Liver (tissue), 9 donors: ENCODE results near the gene RECK. TPM values are rescaled to one million over a fixed set of nuclear protein-coding genes. Genes with fewer than 3 reads are reported as not detected.

Experiments
- DNase-seq: peaks from one replicate; pipeline ENCODE4 v3.0.0-alpha.2; 2017; ENCODE audit warnings: low spot score
- H3K27ac ChIP-seq, 2 donors: one replicate each; pipeline ENCODE4 v1.7.0; 2013; ENCODE audit warnings: inconsistent platforms in 2 of 2, low read length in 2 of 2, control low read depth in 1 of 2, low read depth in 1 of 2, mild to moderate bottlenecking in 1 of 2
- H3K27me3 ChIP-seq, 4 donors: one replicate each; pipeline versions ENCODE4 v1.6.1 to v1.7.0; 2013; ENCODE audit warnings: low read length in 3 of 4, inconsistent platforms in 1 of 4, mild to moderate bottlenecking in 1 of 4, moderate library complexity in 1 of 4; ENCODE audit not compliant: control insufficient read depth in 4 of 4, insufficient read depth in 4 of 4
- H3K36me3 ChIP-seq, 4 donors: one replicate each; pipeline versions ENCODE4 v1.6.1 to v1.7.0; 2013; ENCODE audit warnings: low read length in 3 of 4, mild to moderate bottlenecking in 3 of 4, low read depth in 1 of 4, moderate library complexity in 1 of 4; ENCODE audit not compliant: control insufficient read depth in 4 of 4, insufficient read depth in 3 of 4
- H3K4me1 ChIP-seq, 4 donors: one replicate each; pipeline versions ENCODE4 v1.6.1 to v1.7.0; 2013; ENCODE audit warnings: low read length in 3 of 4, mild to moderate bottlenecking in 3 of 4, moderate library complexity in 1 of 4; ENCODE audit not compliant: control insufficient read depth in 4 of 4, insufficient read depth in 4 of 4
- H3K4me3 ChIP-seq, 3 donors: one replicate each; pipeline versions ENCODE4 v1.6.1 to v1.7.0; 2013; ENCODE audit warnings: low read length in 3 of 3, control low read depth in 1 of 3, low read depth in 1 of 3, mild to moderate bottlenecking in 1 of 3
- H3K9ac ChIP-seq, 2 donors: one replicate each; pipeline ENCODE4 v1.7.0; 2013; ENCODE audit warnings: low read length in 2 of 2, mild to moderate bottlenecking in 2 of 2, moderate library complexity in 2 of 2, control low read depth in 1 of 2, low read depth in 1 of 2
- H3K9me3 ChIP-seq, 4 donors: one replicate each; pipeline versions ENCODE4 v1.6.1 to v1.7.0; 2013; ENCODE audit warnings: low read length in 3 of 4; ENCODE audit not compliant: control insufficient read depth in 4 of 4
- ATF3 ChIP-seq: IDR thresholded peaks from 2 replicates; pipeline ENCODE4 v1.6.1; 2016; ENCODE audit warnings: antibody characterized with exemption
- EGR1 ChIP-seq, 2 donors: IDR thresholded peaks; 2 replicates each; pipeline ENCODE4 v1.6.1; 2016 to 2018; ENCODE audit warnings: antibody characterized with exemption in 2 of 2, low read depth in 2 of 2
- FOXA2 ChIP-seq: IDR thresholded peaks from 2 replicates; pipeline ENCODE4 v1.6.1; 2016; ENCODE audit warnings: antibody characterized with exemption
- GABPA ChIP-seq, 2 donors: IDR thresholded peaks in 1 of 2; conservative IDR thresholded peaks in 1 of 2; 2 replicates each; pipeline ENCODE4 v1.6.1; 2016; ENCODE audit warnings: antibody characterized with exemption in 2 of 2, mild to moderate bottlenecking in 1 of 2, moderate library complexity in 1 of 2
- HNF4A ChIP-seq, 2 donors: conservative IDR thresholded peaks; 2 replicates each; pipeline ENCODE4 v1.6.1; 2016; ENCODE audit warnings: antibody characterized with exemption in 2 of 2, mild to moderate bottlenecking in 2 of 2
- HNF4G ChIP-seq: IDR thresholded peaks from 2 replicates; pipeline ENCODE4 v1.6.1; 2016; ENCODE audit warnings: antibody characterized with exemption
- JUND ChIP-seq, 2 donors: IDR thresholded peaks; 2 replicates each; pipeline ENCODE4 v1.6.1; 2016; ENCODE audit warnings: antibody characterized with exemption in 2 of 2
- MAX ChIP-seq: IDR thresholded peaks from 2 replicates; pipeline ENCODE4 v1.6.1; 2016; ENCODE audit warnings: antibody characterized with exemption
- RAD21 ChIP-seq, 2 donors: IDR thresholded peaks; 2 replicates each; pipeline ENCODE4 v1.6.1; 2016; ENCODE audit warnings: antibody characterized with exemption in 2 of 2, mild to moderate bottlenecking in 2 of 2
- RXRA ChIP-seq, 2 donors: IDR thresholded peaks; 2 replicates each; pipeline ENCODE4 v1.6.1; 2017 to 2018; ENCODE audit warnings: antibody characterized with exemption in 2 of 2, mild to moderate bottlenecking in 1 of 2
- SP1 ChIP-seq: IDR thresholded peaks from 2 replicates; pipeline ENCODE4 v1.6.1; 2018; ENCODE audit warnings: antibody characterized with exemption, mild to moderate bottlenecking
- TAF1 ChIP-seq: conservative IDR thresholded peaks from 2 replicates; pipeline ENCODE4 v1.6.1; 2016; ENCODE audit warnings: antibody characterized with exemption, mild to moderate bottlenecking
- ZBTB33 ChIP-seq: IDR thresholded peaks from 2 replicates; pipeline ENCODE4 v1.6.1; 2016; ENCODE audit warnings: antibody characterized with exemption
- WGBS: extraction: QIAGEN DNeasy Blood & Tissue Kit; methylation state at CpG from one replicate; pipeline ENCODE4 v1.1.7; 2013; 5-methylcytosine and 5-hydroxymethylcytosine counted together
- polyA plus RNA-seq, 2 donors: library from polyadenylated mRNA; stranded (reverse) in 1 of 2; unstranded in 1 of 2; fragments of 200-250 nt in 1 of 2; fragments of >200 nt in 1 of 2; fragmentation: Nextera tagmentation in 1 of 2; extraction: Ambion mirVana in 1 of 2; gene quantifications; one replicate each; pipeline versions ENCODE4 v1.2.1 to v1.2.3, GENCODE V29; 2013 to 2015
- total RNA-seq, 2 donors: library from RNA; depleted of rRNA; stranded (reverse); fragments of >200 nt; gene quantifications; one replicate each; pipeline ENCODE4 v1.2.3, GENCODE V29; 2014
- TF ChIP-seq, protein P1 (sequence below): IDR thresholded peaks from 2 replicates; pipeline ENCODE4 v1.6.1; 2016; ENCODE audit warnings: antibody characterized with exemption, mild to moderate bottlenecking
- TF ChIP-seq, protein P2 (sequence below): fragments of 150-350 bp; IDR thresholded peaks from 2 replicates; pipeline ENCODE4 v1.5.1; 2017; ENCODE audit warnings: improper control_type of control experiment, low read depth, low read length; ENCODE audit not compliant: missing input control
- donor health status: healthy.
- donor health status: healthy.
- donor health status: healthy.
- donor health status: healthy.
- donor health status: healthy.

RECK gene
- total and polyA plus RNA-seq, 4 donors: 2.1 to 3.5 (median 2.3) TPM

DNA sequence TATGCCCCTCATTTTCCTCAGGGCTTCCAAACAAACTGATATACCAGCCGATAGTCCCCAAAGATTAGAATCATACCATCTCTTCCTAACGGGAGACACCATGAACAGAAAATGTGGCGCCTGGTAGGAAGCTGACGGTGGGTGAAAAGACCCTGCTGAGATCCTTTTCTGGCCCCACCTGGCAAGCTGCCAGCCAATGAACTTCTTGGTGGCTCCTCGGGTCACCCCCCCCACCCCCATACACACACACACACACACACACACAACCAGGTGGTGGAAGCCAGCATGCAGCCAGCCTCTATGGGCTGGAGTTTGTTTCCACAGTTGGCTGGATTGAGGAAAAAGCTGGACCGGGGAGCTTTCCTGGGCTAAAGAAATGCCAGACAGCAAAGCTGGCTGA, 127.7 kb downstream of the RECK start (continued):
- no peak for TF ChIP-seq ATF3
- TF ChIP-seq FOXA2: no peak

- Histone ChIP-seq H3K4me1 (peaks cover 0 to 2% (median 0%) of the 10 kb centered on the region in 4 donors), H3K36me3 (no peaks in the 10 kb centered on the region), H3K27me3 (no peaks in the 10 kb centered on the region), H3K9ac (no peak overlapping the region), H3K4me3 (no peak overlapping the region), H3K9me3 (no peaks in the 10 kb centered on the region), H3K27ac (no peak overlapping the region)
- WGBS: 59% methylated on average over 3 of the region's 3 CpGs
- TF ChIP-seq RXRA (IDR thresholded peaks at IDR 0.05) (no peak), ATF3 (no peak), HNF4G (no peak), EGR1 (IDR thresholded peaks at IDR 0.05; ENCODE audit: low read depth in 2 of 2) (no peak), JUND (IDR thresholded peaks at IDR 0.05) (no peak)
- TF ChIP-seq, protein P1, sequence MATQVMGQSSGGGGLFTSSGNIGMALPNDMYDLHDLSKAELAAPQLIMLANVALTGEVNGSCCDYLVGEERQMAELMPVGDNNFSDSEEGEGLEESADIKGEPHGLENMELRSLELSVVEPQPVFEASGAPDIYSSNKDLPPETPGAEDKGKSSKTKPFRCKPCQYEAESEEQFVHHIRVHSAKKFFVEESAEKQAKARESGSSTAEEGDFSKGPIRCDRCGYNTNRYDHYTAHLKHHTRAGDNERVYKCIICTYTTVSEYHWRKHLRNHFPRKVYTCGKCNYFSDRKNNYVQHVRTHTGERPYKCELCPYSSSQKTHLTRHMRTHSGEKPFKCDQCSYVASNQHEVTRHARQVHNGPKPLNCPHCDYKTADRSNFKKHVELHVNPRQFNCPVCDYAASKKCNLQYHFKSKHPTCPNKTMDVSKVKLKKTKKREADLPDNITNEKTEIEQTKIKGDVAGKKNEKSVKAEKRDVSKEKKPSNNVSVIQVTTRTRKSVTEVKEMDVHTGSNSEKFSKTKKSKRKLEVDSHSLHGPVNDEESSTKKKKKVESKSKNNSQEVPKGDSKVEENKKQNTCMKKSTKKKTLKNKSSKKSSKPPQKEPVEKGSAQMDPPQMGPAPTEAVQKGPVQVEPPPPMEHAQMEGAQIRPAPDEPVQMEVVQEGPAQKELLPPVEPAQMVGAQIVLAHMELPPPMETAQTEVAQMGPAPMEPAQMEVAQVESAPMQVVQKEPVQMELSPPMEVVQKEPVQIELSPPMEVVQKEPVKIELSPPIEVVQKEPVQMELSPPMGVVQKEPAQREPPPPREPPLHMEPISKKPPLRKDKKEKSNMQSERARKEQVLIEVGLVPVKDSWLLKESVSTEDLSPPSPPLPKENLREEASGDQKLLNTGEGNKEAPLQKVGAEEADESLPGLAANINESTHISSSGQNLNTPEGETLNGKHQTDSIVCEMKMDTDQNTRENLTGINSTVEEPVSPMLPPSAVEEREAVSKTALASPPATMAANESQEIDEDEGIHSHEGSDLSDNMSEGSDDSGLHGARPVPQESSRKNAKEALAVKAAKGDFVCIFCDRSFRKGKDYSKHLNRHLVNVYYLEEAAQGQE: no peak
- no peak for DNase-seq
These were observed 128.3 kb downstream of the RECK start for GRCh38 chr9:36164989-36165388.

DNA sequence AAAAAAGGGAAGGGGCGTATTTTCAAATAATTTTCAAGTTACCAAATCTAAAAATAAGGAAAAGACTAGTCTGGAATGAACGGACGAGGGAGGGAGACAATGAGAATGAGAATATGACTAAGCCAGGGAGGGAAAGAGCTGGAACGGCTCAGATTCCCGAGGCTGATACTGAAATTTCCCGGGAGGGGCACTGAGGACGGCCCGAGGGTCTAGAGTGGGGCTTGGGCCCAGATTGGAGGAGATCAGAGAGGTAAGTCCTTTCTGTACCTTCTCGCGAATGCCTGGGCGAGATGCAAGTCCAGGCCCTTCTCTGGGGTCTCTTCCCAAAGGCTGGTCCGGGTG, 129.1 kb downstream of the RECK start:
- Histone ChIP-seq H3K27me3 (no peaks in the 10 kb centered on the region), H3K36me3 (no peaks in the 10 kb centered on the region), H3K4me3 (no peak overlapping the region), H3K9ac (no peak overlapping the region), H3K4me1 (peaks cover 0 to 2% (median 0%) of the 10 kb centered on the region in 4 donors), H3K9me3 (no peaks in the 10 kb centered on the region), H3K27ac (no peak overlapping the region)
- WGBS: 57% methylated on average over 12 of the region's 12 CpGs
- DNase-seq: no peak
- TF ChIP-seq, protein P2, sequence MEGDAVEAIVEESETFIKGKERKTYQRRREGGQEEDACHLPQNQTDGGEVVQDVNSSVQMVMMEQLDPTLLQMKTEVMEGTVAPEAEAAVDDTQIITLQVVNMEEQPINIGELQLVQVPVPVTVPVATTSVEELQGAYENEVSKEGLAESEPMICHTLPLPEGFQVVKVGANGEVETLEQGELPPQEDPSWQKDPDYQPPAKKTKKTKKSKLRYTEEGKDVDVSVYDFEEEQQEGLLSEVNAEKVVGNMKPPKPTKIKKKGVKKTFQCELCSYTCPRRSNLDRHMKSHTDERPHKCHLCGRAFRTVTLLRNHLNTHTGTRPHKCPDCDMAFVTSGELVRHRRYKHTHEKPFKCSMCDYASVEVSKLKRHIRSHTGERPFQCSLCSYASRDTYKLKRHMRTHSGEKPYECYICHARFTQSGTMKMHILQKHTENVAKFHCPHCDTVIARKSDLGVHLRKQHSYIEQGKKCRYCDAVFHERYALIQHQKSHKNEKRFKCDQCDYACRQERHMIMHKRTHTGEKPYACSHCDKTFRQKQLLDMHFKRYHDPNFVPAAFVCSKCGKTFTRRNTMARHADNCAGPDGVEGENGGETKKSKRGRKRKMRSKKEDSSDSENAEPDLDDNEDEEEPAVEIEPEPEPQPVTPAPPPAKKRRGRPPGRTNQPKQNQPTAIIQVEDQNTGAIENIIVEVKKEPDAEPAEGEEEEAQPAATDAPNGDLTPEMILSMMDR: no peak
- TF ChIP-seq EGR1 (IDR thresholded peaks at IDR 0.05; ENCODE audit: low read depth in 2 of 2) (no peak), JUND (IDR thresholded peaks at IDR 0.05) (no peak), RXRA (IDR thresholded peaks at IDR 0.05) (no peak), HNF4A (conservative IDR thresholded peaks at IDR 0.05) (no peak), ZBTB33 (no peak), TAF1 (no peak), FOXA2 (no peak), HNF4G (no peak), MAX (no peak), ATF3 (no peak), GABPA (IDR thresholded peaks at IDR 0.05 in 1 of 2, conservative IDR thresholded peaks at IDR 0.05 in 1 of 2) (no peak), RAD21 (IDR thresholded peaks at IDR 0.05) (no peak), SP1 (no peak)
- TF ChIP-seq, protein P1: no peak
